Neural progenitor cell (in vitro differentiated cells): Measurements from ENCODE around the gene KRTAP1-3. TPM values are rescaled to one million over a fixed set of nuclear protein-coding genes. Genes with fewer than 3 reads are reported as not detected.

Experiments
- DNase-seq: peaks from one replicate; pipeline ENCODE4 v3.0.0-alpha.2; 2016; ENCODE audit warnings: low spot score
- H2AFZ ChIP-seq: fragments of 200-600 bp; sonication (generic); replicated peaks from 2 replicates; pipeline ENCODE4 v1.6.1; 2016; ENCODE audit warnings: antibody characterized with exemption
- H3F3A ChIP-seq: fragments of 200-600 bp; sonication (generic); 2 replicates; pipeline ENCODE4 v1.6.1; 2016; ENCODE audit warnings: antibody characterized with exemption, low read depth
- H3K27ac ChIP-seq: fragments of 200-600 bp; sonication (generic); 2 replicates; pipeline ENCODE4 v1.5.1; 2016; ENCODE audit warnings: mild to moderate bottlenecking
- H3K27me3 ChIP-seq: fragments of 200-600 bp; sonication (generic); 2 replicates; pipeline ENCODE4 v1.6.1; 2016; ENCODE audit warnings: mild to moderate bottlenecking, moderate library complexity
- H3K36me3 ChIP-seq: fragments of 200-600 bp; sonication (generic); 2 replicates; pipeline ENCODE4 v1.5.1; 2016
- H3K4me1 ChIP-seq: fragments of 200-600 bp; sonication (generic); 2 replicates; pipeline ENCODE4 v1.6.1; 2016; ENCODE audit warnings: mixed run types
- H3K4me2 ChIP-seq: fragments of 200-600 bp; sonication (generic); 2 replicates; pipeline ENCODE4 v1.6.1; 2016
- H3K4me3 ChIP-seq: fragments of 200-600 bp; sonication (generic); 2 replicates; pipeline ENCODE4 v1.5.1; 2016
- H3K79me2 ChIP-seq: fragments of 200-600 bp; sonication (generic); 2 replicates; pipeline ENCODE4 v1.6.1; 2016; ENCODE audit warnings: low read depth
- H3K9ac ChIP-seq: fragments of 200-600 bp; sonication (generic); 2 replicates; pipeline ENCODE4 v1.6.1; 2016
- H3K9me3 ChIP-seq: fragments of 200-600 bp; sonication (generic); 2 replicates; pipeline ENCODE4 v1.5.1; 2016; ENCODE audit warnings: low read depth
- H4K20me1 ChIP-seq: fragments of 200-600 bp; sonication (generic); 2 replicates; pipeline ENCODE4 v1.6.1; 2016; ENCODE audit warnings: low read depth
- H3K27ac Mint-ChIP-seq: 3 replicates; pipeline ENCODE4 v1.8.0; 2021; ENCODE audit warnings: mixed read lengths
- H3K27me3 Mint-ChIP-seq: 2 replicates; pipeline ENCODE4 v1.8.0; 2022; ENCODE audit warnings: low read depth, mild to moderate bottlenecking, inconsistent platforms, moderate library complexity, mixed read lengths; ENCODE audit not compliant: insufficient read depth
- H3K36me3 Mint-ChIP-seq: 3 replicates; pipeline ENCODE4 v1.8.0; 2021; ENCODE audit warnings: mixed read lengths
- H3K4me1 Mint-ChIP-seq: 3 replicates; pipeline ENCODE4 v1.8.0; 2021; ENCODE audit warnings: mixed read lengths
- H3K4me3 Mint-ChIP-seq: 3 replicates; pipeline ENCODE4 v1.8.0; 2021; ENCODE audit warnings: mild to moderate bottlenecking, moderate library complexity, mixed read lengths
- H3K9me3 Mint-ChIP-seq: 3 replicates; pipeline ENCODE4 v1.8.0; 2020; ENCODE audit warnings: mixed read lengths
- CTCF ChIP-seq: fragments of 200-600 bp; sonication (generic); IDR thresholded peaks from 2 replicates; pipeline ENCODE4 v1.5.1; 2017; ENCODE audit warnings: antibody characterized with exemption, mild to moderate bottlenecking
- EZH2 ChIP-seq: fragments of 200-600 bp; sonication (generic); IDR thresholded peaks from 2 replicates; pipeline ENCODE4 v1.6.1; 2017; ENCODE audit warnings: antibody characterized with exemption, mild to moderate bottlenecking, moderate library complexity
- EZH2phosphoT487 ChIP-seq: fragments of 200-600 bp; sonication (generic); IDR thresholded peaks from 2 replicates; pipeline ENCODE4 v1.6.1; 2017; ENCODE audit warnings: antibody characterized with exemption
- total RNA-seq: library from RNA; depleted of rRNA; stranded (reverse); fragments of >200 nt; gene quantifications from 2 replicates; pipeline ENCODE4 v1.2.3, GENCODE V29; 2015; ENCODE audit warnings: low replicate concordance

The KRTAP1-3 gene
- total RNA-seq, 1 donor from 2014 or later = not detected

GRCh38 chr17:41018541-41018940 is 16.1 kb downstream of the KRTAP1-3 start:
- Histone ChIP-seq H3F3A (no peaks in the 10 kb centered on the region), H4K20me1 (no peaks in the 10 kb centered on the region), H3K79me2 (no peaks in the 10 kb centered on the region), H3K4me3 (no peak overlapping the region), H3K36me3 (no peaks in the 10 kb centered on the region), H3K9ac (no peak overlapping the region), H2AFZ (peak overlapping the region; percentile 73), H3K4me2 (no peak overlapping the region), H3K27me3 (no peaks in the 10 kb centered on the region), H3K9me3 (no peaks in the 10 kb centered on the region), H3K27ac (no peak overlapping the region), H3K4me1 (no peaks in the 10 kb centered on the region)
- no peak for TF ChIP-seq EZH2
- TF ChIP-seq EZH2phosphoT487 = no peak
- no peak for TF ChIP-seq CTCF
- Mint-ChIP-seq H3K36me3 (no peaks in the 10 kb centered on the region), H3K27me3 (no peaks in the 10 kb centered on the region), H3K9me3 (no peaks in the 10 kb centered on the region), H3K4me3 (no peak overlapping the region), H3K4me1 (no peaks in the 10 kb centered on the region), H3K27ac (no peak overlapping the region)
- DNase-seq = no peak

DNA sequence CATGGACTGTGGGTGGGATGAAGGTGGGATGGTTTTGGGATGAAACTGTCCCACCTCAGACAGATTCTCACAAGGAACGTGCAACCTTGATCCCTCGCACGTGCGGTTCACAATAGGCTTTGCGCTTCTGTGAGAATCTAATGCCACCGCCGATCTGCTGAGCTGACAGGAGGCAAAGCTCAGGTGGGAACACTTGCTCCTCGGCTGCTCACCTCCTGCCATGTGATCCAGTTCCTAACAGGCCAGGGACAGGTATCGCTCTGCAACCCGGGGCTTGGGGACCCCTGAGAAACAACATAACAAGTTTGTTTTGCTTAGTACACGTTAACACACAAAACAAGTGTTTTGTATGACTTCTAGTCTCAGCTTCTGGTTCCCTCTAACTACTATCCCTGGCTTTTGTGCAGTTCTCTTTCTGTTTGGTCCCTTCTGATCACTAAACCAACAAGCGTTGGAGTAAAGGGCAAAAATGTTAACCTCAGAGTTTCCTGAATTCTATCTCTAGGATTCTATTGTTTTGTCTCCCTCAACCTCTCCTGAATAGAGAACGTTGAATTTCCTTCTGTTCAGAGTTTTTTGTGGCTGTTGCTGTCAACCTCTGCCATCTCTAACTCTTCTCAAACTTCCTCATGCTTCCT is 18.0 kb downstream of the KRTAP1-3 start:
- Mint-ChIP-seq H3K4me1 (no peaks in the 10 kb centered on the region), H3K9me3 (no peaks in the 10 kb centered on the region), H3K27me3 (no peaks in the 10 kb centered on the region), H3K4me3 (no peak overlapping the region), H3K27ac (no peak overlapping the region), H3K36me3 (no peaks in the 10 kb centered on the region)
- Histone ChIP-seq H3K27me3 (no peaks in the 10 kb centered on the region), H3K36me3 (no peaks in the 10 kb centered on the region), H3K4me1 (no peaks in the 10 kb centered on the region), H3K4me2 (no peak overlapping the region), H3K9me3 (no peaks in the 10 kb centered on the region), H3K9ac (no peak overlapping the region), H2AFZ (peak overlapping the region; percentile 1), H3K79me2 (no peaks in the 10 kb centered on the region), H3K27ac (no peak overlapping the region), H3K4me3 (no peak overlapping the region), H4K20me1 (no peaks in the 10 kb centered on the region), H3F3A (no peaks in the 10 kb centered on the region)
- TF ChIP-seq EZH2phosphoT487 (no peak), CTCF (no peak), EZH2 (no peak)
- DNase-seq = no peak

DNA sequence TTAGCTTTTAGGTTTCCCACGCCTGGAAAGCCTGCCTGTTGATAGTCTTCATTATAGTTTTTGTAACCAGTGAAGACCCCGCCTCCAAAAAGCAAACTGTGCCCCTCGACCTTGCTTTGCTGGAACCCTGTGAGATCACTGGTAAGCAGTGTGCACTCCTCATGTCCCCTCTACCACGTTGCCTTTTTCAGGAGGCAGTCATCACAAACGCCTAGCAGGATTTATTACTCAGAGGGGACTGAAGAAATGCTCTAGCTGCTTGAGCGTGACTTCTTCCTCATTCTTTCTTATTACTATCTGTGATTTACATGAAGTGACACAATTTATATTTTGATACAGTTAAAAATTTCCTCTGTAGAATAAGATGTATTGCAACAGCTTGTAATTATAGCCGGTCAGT is 19.2 kb downstream of the KRTAP1-3 start:
- Histone ChIP-seq H4K20me1 (no peaks in the 10 kb centered on the region), H3K79me2 (no peaks in the 10 kb centered on the region), H3K27ac (no peak overlapping the region), H3K4me3 (no peak overlapping the region), H3F3A (no peaks in the 10 kb centered on the region), H3K4me1 (no peaks in the 10 kb centered on the region), H3K4me2 (no peak overlapping the region), H3K9ac (no peak overlapping the region), H3K36me3 (no peaks in the 10 kb centered on the region), H3K27me3 (no peaks in the 10 kb centered on the region), H2AFZ (no peak overlapping the region), H3K9me3 (no peaks in the 10 kb centered on the region)
- Mint-ChIP-seq H3K27ac (no peak overlapping the region), H3K36me3 (no peaks in the 10 kb centered on the region), H3K27me3 (no peaks in the 10 kb centered on the region), H3K4me3 (no peak overlapping the region), H3K9me3 (no peaks in the 10 kb centered on the region), H3K4me1 (no peaks in the 10 kb centered on the region)
- TF ChIP-seq EZH2phosphoT487 = no peak
- no peak for TF ChIP-seq EZH2
- no peak for TF ChIP-seq CTCF
- no peak for DNase-seq
